ENCODE results near the gene FLYWCH2. TPM values are rescaled to one million over a fixed set of nuclear protein-coding genes. Genes with fewer than 3 reads are reported as not detected.
A peak's percentile ranks its signal among the peaks of the same experiment; 100 is the strongest.

The FLYWCH2 gene
- 49.6 and 54.0 TPM in 2 replicates for total RNA-seq
- long read RNA-seq, transcript FLYWCH2-202 (4 exons, 1,036 nt) = major isoform, 8 of 12 reads
- long read RNA-seq, partial matches to known transcripts = 2 of 12 reads
- long read RNA-seq, other reads (novel, unspliced or antisense) = 2 of 12 reads

GRCh38 chr16:2882650-2883457 is at the start of gene FLYWCH2:
Gene FLYWCH2 (plus strand): TSS chr16:2883215. CDS start chr16:2896450, 13,235 bp downstream.
- Mint-ChIP-seq H3K27ac (ENCODE audit: unreplicated experiment) (peak within 1 kb of the TSS; percentile 98), H3K4me3 (ENCODE audit: unreplicated experiment) (peak within 1 kb of the TSS; percentile 87), H3K9me3 (ENCODE audit: unreplicated experiment) (no peaks in the 10 kb centered on the region), H3K36me3 (ENCODE audit: unreplicated experiment) (no peaks in the 10 kb centered on the region), H3K4me1 (ENCODE audit: unreplicated experiment) (peaks cover 15% of the 10 kb centered on the region), H3K27me3 (ENCODE audit: unreplicated experiment) (no peaks in the 10 kb centered on the region)
- TF ChIP-seq CTCF (IDR thresholded peaks at IDR 0.05) = peak; percentile 18
- DNase-seq (ENCODE audit: extremely low spot score, unreplicated experiment) = peak; percentile 100

- no peak for DNase-seq (ENCODE audit: extremely low spot score, unreplicated experiment)
- no peak for TF ChIP-seq CTCF (IDR thresholded peaks at IDR 0.05)
- Mint-ChIP-seq H3K27ac (ENCODE audit: unreplicated experiment) (no peak overlapping the region), H3K36me3 (ENCODE audit: unreplicated experiment) (no peaks in the 10 kb centered on the region), H3K4me1 (ENCODE audit: unreplicated experiment) (peaks cover 14% of the 10 kb centered on the region), H3K4me3 (ENCODE audit: unreplicated experiment) (no peak overlapping the region), H3K27me3 (ENCODE audit: unreplicated experiment) (no peaks in the 10 kb centered on the region), H3K9me3 (ENCODE audit: unreplicated experiment) (no peaks in the 10 kb centered on the region)
These were observed 49.2 kb upstream of the FLYWCH2 start for GRCh38 chr16:2833776-2834175.

GRCh38 chr16:2834968-2835367 is 48.0 kb upstream of the FLYWCH2 start:
- TF ChIP-seq CTCF (IDR thresholded peaks at IDR 0.05) = no peak
- Mint-ChIP-seq H3K9me3 (ENCODE audit: unreplicated experiment) (no peaks in the 10 kb centered on the region), H3K27ac (ENCODE audit: unreplicated experiment) (peak overlapping the region; percentile 25), H3K4me3 (ENCODE audit: unreplicated experiment) (no peak overlapping the region), H3K27me3 (ENCODE audit: unreplicated experiment) (no peaks in the 10 kb centered on the region), H3K4me1 (ENCODE audit: unreplicated experiment) (peaks cover 14% of the 10 kb centered on the region), H3K36me3 (ENCODE audit: unreplicated experiment) (no peaks in the 10 kb centered on the region)
- no peak for DNase-seq (ENCODE audit: extremely low spot score, unreplicated experiment)

GRCh38 chr16:2835638-2836493 is 47.1 kb upstream of the FLYWCH2 start:
- no peak overlapping the region for H3K4me3 Mint-ChIP-seq (ENCODE audit: unreplicated experiment)
- H3K36me3 Mint-ChIP-seq (ENCODE audit: unreplicated experiment) = no peaks in the 10 kb centered on the region
- no peaks in the 10 kb centered on the region for H3K9me3 Mint-ChIP-seq (ENCODE audit: unreplicated experiment)
- peak overlapping the region; percentile 70 for H3K27ac Mint-ChIP-seq (ENCODE audit: unreplicated experiment)
- H3K27me3 Mint-ChIP-seq (ENCODE audit: unreplicated experiment) = no peaks in the 10 kb centered on the region
- peaks cover 14% of the 10 kb centered on the region for H3K4me1 Mint-ChIP-seq (ENCODE audit: unreplicated experiment)
- DNase-seq (ENCODE audit: extremely low spot score, unreplicated experiment) = no peak
- no peak for TF ChIP-seq CTCF (IDR thresholded peaks at IDR 0.05)
